DND-41 (cell line): ENCODE measurements around the gene JAKMIP1.

Experiments
- CTCF ChIP-seq: IDR thresholded peaks from 2 replicates; pipeline ENCODE4 v1.5.1; 2012; ENCODE audit warnings: borderline replicate concordance, low read length, moderate library complexity, mild to moderate bottlenecking; ENCODE audit not compliant: poor library complexity, severe bottlenecking; ENCODE audit errors: extremely low read depth
- EZH2 ChIP-seq: IDR thresholded peaks from 3 replicates; pipeline ENCODE4 v1.6.1; 2012; ENCODE audit warnings: borderline replicate concordance, low read depth, mild to moderate bottlenecking, moderate library complexity, low read length, inconsistent platforms; ENCODE audit not compliant: severe bottlenecking

DNA sequence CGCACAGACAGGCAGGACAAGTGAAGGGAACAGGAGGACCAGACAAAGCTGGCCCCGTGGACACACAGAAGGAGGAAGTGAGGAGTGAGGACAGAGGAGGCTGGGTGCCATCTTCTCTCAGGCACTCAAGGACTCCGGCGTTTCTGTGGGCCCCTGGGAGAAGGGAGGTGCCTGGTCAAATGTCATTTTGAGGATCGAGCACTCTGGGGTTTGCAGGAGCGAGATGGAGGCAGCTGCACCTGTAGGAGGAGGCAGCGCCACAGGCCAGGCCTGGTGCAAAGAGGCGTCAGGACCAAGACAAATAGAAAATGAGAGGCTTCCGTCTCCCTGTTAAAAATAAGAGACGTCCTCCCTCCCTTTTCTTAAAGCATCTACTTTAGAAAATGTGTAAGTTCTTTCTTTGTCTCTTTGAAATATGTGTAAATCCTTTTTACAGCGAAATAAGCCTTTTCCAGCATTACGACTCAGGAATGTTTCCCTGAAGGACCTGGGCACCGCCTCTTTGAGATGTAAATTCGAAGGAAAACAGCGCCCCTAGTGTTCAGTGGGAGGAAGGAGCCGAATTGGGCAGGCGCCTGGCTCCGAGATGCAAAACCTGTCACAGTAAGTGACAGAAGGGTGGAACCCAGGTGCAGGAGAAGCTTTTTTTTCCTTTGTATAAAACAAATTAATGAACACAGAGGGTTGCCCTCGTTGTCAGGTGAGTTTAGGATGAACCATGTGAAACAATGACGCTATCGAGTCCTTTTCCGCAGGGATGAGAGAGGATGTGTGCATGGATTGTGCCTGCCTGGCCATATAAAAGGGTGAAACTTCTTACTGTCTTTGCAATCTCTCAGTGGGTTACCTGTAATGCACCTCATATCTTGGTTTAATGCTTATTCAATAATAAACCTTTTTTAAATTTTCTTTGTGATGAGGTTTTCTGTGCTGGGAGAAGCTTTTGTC is 180.8 kb downstream of the JAKMIP1 start:
- TF ChIP-seq CTCF (peak; percentile 94), EZH2 (no peak)
